Measurements from ENCODE around the gene KAT2B.

KAT2B gene

GRCh38 chr3:20066850-20067617 is 26.8 kb downstream of the KAT2B start:
- DNase-seq, result no peak

GRCh38 chr3:20068512-20069177 is 28.4 kb downstream of the KAT2B start:
- DNase-seq, result no peak

GRCh38 chr3:20069178-20069532 is 28.9 kb downstream of the KAT2B start:
- DNase-seq, result no peak

GRCh38 chr3:20071175-20071574 is 30.9 kb downstream of the KAT2B start:
- no peak for DNase-seq

GRCh38 chr3:20072422-20072821 is 32.2 kb downstream of the KAT2B start:
- DNase-seq, result no peak

- DNase-seq, result no peak
Observed at GRCh38 chr3:20073068-20073467, 32.8 kb downstream of the KAT2B start.

GRCh38 chr3:20073683-20074082 is 33.4 kb downstream of the KAT2B start:
- DNase-seq, result no peak

- DNase-seq, result no peak
Observed at GRCh38 chr3:20074226-20075063, 34.2 kb downstream of the KAT2B start.

GRCh38 chr3:20075197-20075596 is 35.0 kb downstream of the KAT2B start:
- no peak for DNase-seq

- no peak for DNase-seq
Observed at GRCh38 chr3:20076296-20076997, 36.2 kb downstream of the KAT2B start.

- no peak for DNase-seq
Observed at GRCh38 chr3:20077068-20077467, 36.8 kb downstream of the KAT2B start.

- DNase-seq, result no peak
Observed at GRCh38 chr3:20078194-20078714, 38.0 kb downstream of the KAT2B start.

- DNase-seq, result no peak
Observed at GRCh38 chr3:20079621-20080020, 39.4 kb downstream of the KAT2B start.

- peak; percentile 22 for DNase-seq
Observed at GRCh38 chr3:20080956-20081554, 40.8 kb downstream of the KAT2B start.

- no peak for DNase-seq
Observed at GRCh38 chr3:20083253-20083652, 43.0 kb downstream of the KAT2B start.

GRCh38 chr3:20083953-20084352 is 43.7 kb downstream of the KAT2B start:
- no peak for DNase-seq

- DNase-seq, result no peak
Observed at GRCh38 chr3:20091331-20092047, 51.2 kb downstream of the KAT2B start.

- no peak for DNase-seq
Observed at GRCh38 chr3:20095470-20095869, 55.2 kb downstream of the KAT2B start.

- DNase-seq, result no peak
Observed at GRCh38 chr3:20096135-20096685, 56.0 kb downstream of the KAT2B start.

- DNase-seq, result no peak
Observed at GRCh38 chr3:20097015-20097414, 56.8 kb downstream of the KAT2B start.

- no peak for DNase-seq
Observed at GRCh38 chr3:20099060-20099459, 58.8 kb downstream of the KAT2B start.

Measured in NCI-H446 treated with DMSO at 0.1 percent for 48 hours (cell line).